Smooth muscle cell (in vitro differentiated cells): Measurements from ENCODE around the gene TLE3. TPM values are rescaled to one million over a fixed set of nuclear protein-coding genes. Genes with fewer than 3 reads are reported as not detected.

ENCODE experiments used
- DNase-seq: peaks from one replicate; lab custom pipeline; 2025; ENCODE audit not compliant: unreplicated experiment; lab: John Stamatoyannopoulos, UW
- H2AFZ ChIP-seq: fragments of 200-600 bp; sonication (generic); 2 replicates; pipeline ENCODE4 v1.6.0; 2016; ENCODE audit warnings: antibody characterized with exemption, low read depth, mild to moderate bottlenecking
- H3F3A ChIP-seq: fragments of 200-600 bp; sonication (generic); 2 replicates; pipeline ENCODE4 v1.6.0; 2017; ENCODE audit warnings: antibody characterized with exemption, low read depth
- H3K27ac ChIP-seq: fragments of 200-600 bp; sonication (generic); 2 replicates; pipeline ENCODE4 v1.5.1; 2016; ENCODE audit warnings: low read depth, mild to moderate bottlenecking
- H3K27me3 ChIP-seq: fragments of 200-600 bp; sonication (generic); 2 replicates; pipeline ENCODE4 v1.6.1; 2016; ENCODE audit warnings: low read depth, mild to moderate bottlenecking
- H3K36me3 ChIP-seq: fragments of 200-600 bp; sonication (generic); 2 replicates; pipeline ENCODE4 v1.5.1; 2016; ENCODE audit warnings: low read depth
- H3K4me1 ChIP-seq: fragments of 200-600 bp; sonication (generic); 2 replicates; pipeline ENCODE4 v1.5.1; 2016; ENCODE audit warnings: low read depth
- H3K4me2 ChIP-seq: fragments of 200-600 bp; sonication (generic); 2 replicates; pipeline ENCODE4 v1.6.0; 2016; ENCODE audit warnings: mild to moderate bottlenecking
- H3K4me3 ChIP-seq: fragments of 200-600 bp; sonication (generic); 2 replicates; pipeline ENCODE4 v1.5.1; 2016; ENCODE audit warnings: mild to moderate bottlenecking
- H3K79me2 ChIP-seq: fragments of 200-600 bp; sonication (generic); 2 replicates; pipeline ENCODE4 v1.6.0; 2016; ENCODE audit warnings: low read depth, mild to moderate bottlenecking
- H3K9ac ChIP-seq: fragments of 200-600 bp; sonication (generic); 2 replicates; pipeline ENCODE4 v1.6.0; 2016; ENCODE audit warnings: low read depth
- H3K9me3 ChIP-seq: fragments of 200-600 bp; sonication (generic); replicated peaks from 2 replicates; pipeline ENCODE4 v1.5.1; 2016; ENCODE audit warnings: low read depth
- H4K20me1 ChIP-seq: fragments of 200-600 bp; sonication (generic); 2 replicates; pipeline ENCODE4 v1.6.0; 2016; ENCODE audit warnings: low read depth
- WGBS: methylation state at CpG from one replicate; pipeline ENCODE4 v1.1.7; 2016; ENCODE audit warnings: low lambda C conversion rate; 5-methylcytosine and 5-hydroxymethylcytosine counted together
- polyA plus RNA-seq: library from polyadenylated mRNA; unstranded; fragments of >200 nt; fragmentation: Nextera tagmentation; extraction: Ambion mirVana; gene quantifications from 2 replicates; pipeline ENCODE4 v1.2.1, GENCODE V29; 2016
- total RNA-seq: library from RNA; depleted of rRNA; stranded (reverse); fragments of >200 nt; gene quantifications from 2 replicates; pipeline ENCODE4 v1.2.3, GENCODE V29; 2014
- TF ChIP-seq, protein P1 (sequence below): fragments of 200-600 bp; sonication (generic); IDR thresholded peaks from 2 replicates; pipeline ENCODE4 v1.5.1; 2017; ENCODE audit warnings: borderline replicate concordance, mild to moderate bottlenecking, antibody characterized with exemption; ENCODE audit not compliant: insufficient read depth, poor library complexity, severe bottlenecking

TLE3 gene
- total and polyA plus RNA-seq, 2 experiments from 2014 or later = 50.9 to 53.2 TPM

DNA sequence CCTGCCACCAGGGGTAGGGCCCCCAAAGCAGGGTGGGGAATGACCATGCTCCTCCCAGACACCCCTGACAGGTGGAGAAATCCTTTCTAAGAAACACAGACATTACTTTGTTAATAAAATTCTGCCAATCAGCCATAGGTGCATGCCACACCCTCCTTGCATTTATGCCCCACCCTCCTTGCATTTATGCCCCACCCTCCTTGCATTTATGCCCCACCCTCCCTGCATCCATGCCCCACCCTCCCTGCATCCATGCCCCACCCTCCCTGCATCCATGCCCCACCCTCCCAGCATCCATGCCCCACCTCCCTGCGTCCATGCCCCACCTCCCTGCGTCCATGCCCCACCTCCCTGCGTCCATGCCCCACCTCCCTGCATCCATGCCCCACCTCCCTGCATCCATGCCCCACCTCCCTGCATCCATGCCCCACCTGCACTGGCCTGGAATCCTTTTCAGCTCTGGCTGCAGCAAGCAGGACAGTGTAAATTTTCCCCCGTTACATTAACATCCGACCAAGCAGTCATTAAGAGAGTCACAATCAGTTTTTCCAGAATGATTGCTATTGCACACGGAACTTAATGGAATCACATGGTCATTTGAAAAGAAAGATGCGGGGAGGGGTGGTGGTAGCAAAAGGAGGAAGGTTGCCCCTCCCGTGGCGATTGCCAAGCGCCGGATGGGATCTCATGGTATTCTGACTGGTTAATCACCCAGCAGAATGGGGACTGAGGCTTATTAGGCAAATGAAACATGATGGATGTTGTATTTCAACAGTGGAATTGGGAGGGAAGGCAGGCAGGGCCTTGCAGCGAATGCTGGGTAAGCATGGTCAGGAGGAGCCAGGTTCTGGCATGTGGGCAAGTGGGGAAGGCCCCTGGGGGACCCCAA, 91.2 kb downstream of the TLE3 start:
- no peaks in the 10 kb centered on the region for H3K36me3 ChIP-seq
- TF ChIP-seq, protein P1, sequence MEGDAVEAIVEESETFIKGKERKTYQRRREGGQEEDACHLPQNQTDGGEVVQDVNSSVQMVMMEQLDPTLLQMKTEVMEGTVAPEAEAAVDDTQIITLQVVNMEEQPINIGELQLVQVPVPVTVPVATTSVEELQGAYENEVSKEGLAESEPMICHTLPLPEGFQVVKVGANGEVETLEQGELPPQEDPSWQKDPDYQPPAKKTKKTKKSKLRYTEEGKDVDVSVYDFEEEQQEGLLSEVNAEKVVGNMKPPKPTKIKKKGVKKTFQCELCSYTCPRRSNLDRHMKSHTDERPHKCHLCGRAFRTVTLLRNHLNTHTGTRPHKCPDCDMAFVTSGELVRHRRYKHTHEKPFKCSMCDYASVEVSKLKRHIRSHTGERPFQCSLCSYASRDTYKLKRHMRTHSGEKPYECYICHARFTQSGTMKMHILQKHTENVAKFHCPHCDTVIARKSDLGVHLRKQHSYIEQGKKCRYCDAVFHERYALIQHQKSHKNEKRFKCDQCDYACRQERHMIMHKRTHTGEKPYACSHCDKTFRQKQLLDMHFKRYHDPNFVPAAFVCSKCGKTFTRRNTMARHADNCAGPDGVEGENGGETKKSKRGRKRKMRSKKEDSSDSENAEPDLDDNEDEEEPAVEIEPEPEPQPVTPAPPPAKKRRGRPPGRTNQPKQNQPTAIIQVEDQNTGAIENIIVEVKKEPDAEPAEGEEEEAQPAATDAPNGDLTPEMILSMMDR = no peak
- no peak overlapping the region for H3K4me2 ChIP-seq
- no peak for DNase-seq
- no peak overlapping the region for H3K4me3 ChIP-seq
- no peak overlapping the region for H3K27ac ChIP-seq
- H4K20me1 ChIP-seq = no peaks in the 10 kb centered on the region
- H3K4me1 ChIP-seq = no peaks in the 10 kb centered on the region
- no peak overlapping the region for H3K9ac ChIP-seq
- H3F3A ChIP-seq = no peaks in the 10 kb centered on the region
- H3K27me3 ChIP-seq = no peaks in the 10 kb centered on the region
- no peak overlapping the region for H2AFZ ChIP-seq
- 90% methylated on average over 12 of the region's 12 CpGs for WGBS
- no peaks in the 10 kb centered on the region for H3K79me2 ChIP-seq
- peaks cover 4% of the 10 kb centered on the region for H3K9me3 ChIP-seq

DNA sequence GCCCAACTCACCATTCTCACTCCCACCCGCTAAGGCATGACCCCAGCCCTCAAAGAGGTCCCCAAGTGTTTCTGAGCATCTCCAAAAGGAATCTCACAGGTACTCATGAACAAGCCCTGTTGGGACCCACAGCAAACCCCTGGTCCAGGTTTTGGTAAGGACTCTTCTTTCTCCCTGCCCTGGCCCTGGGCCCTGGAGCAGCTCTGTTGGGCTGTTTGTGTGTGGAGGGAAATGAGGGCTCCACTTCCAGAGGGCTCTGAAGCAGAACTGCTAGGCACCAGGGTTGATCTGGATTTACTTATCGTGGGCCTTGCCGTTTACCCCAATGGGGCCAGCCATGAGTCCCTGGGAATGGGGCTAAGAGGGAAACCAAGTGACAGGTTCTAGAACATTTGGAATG, 92.9 kb downstream of the TLE3 start:
- Histone ChIP-seq H3K4me3 (no peak overlapping the region), H4K20me1 (no peaks in the 10 kb centered on the region), H3K4me2 (no peak overlapping the region), H3K9me3 (peaks cover 4% of the 10 kb centered on the region), H3F3A (no peaks in the 10 kb centered on the region), H3K27ac (no peak overlapping the region), H3K36me3 (no peaks in the 10 kb centered on the region), H3K9ac (no peak overlapping the region), H3K27me3 (no peaks in the 10 kb centered on the region), H2AFZ (no peak overlapping the region), H3K4me1 (no peaks in the 10 kb centered on the region), H3K79me2 (no peaks in the 10 kb centered on the region)
- DNase-seq = no peak
- TF ChIP-seq, protein P1 = no peak
- 97% methylated on average over 3 of the region's 3 CpGs for WGBS

DNA sequence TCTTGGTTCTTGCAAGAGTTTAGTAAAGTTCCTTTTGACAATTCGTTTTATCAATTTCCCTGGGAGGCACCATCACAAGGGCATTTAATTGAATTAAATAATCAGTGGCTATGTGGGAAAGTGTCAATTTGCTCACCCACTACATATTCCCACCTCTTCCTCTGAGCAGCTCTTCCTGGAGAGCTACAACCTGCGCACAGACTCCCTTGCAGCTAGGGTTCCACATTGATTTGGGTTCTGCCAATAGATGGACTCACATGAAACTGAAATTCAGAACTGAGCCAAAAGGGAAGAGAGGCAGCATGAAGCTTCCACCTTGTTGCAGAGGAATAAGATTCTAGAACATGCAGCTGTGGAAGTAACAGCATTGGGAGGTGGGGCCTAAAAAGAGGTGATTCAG, 94.8 kb downstream of the TLE3 start:
- Histone ChIP-seq H2AFZ (no peak overlapping the region), H3K4me3 (no peak overlapping the region), H3K4me2 (no peak overlapping the region), H4K20me1 (no peaks in the 10 kb centered on the region), H3K27me3 (no peaks in the 10 kb centered on the region), H3K27ac (no peak overlapping the region), H3K9me3 (peaks cover 4% of the 10 kb centered on the region), H3K4me1 (no peaks in the 10 kb centered on the region), H3F3A (no peaks in the 10 kb centered on the region), H3K79me2 (no peaks in the 10 kb centered on the region), H3K9ac (no peak overlapping the region), H3K36me3 (no peaks in the 10 kb centered on the region)
- TF ChIP-seq, protein P1 = no peak
- whole genome bisulfite sequencing = 98% methylated on average over 2 of the region's 2 CpGs
- no peak for DNase-seq

DNA sequence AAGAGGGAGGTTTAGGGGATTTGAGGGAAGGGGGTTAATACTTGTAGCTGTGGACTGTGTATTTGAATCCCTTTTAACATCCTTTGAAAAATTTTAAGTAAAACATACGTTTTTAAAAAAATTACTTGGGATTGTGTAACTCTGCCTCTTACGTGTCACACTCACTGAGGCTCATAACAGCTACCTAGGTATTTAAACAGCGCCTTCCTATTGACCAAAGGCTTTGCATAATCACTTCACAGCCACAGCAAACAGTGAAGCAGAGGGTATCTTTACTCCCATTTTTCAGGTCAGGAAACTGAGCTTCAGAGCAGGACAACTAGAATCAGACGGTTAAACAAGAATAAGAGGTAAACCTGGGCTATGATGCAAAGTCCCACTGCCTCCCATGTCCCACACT, 95.9 kb downstream of the TLE3 start:
- H4K20me1 ChIP-seq = no peaks in the 10 kb centered on the region
- H3K27ac ChIP-seq = no peak overlapping the region
- TF ChIP-seq, protein P1 = no peak
- no peak overlapping the region for H3K4me2 ChIP-seq
- no peak for DNase-seq
- H3K9me3 ChIP-seq = peaks cover 4% of the 10 kb centered on the region
- no peak overlapping the region for H2AFZ ChIP-seq
- H3F3A ChIP-seq = no peaks in the 10 kb centered on the region
- no peaks in the 10 kb centered on the region for H3K27me3 ChIP-seq
- H3K9ac ChIP-seq = no peak overlapping the region
- no peak overlapping the region for H3K4me3 ChIP-seq
- H3K36me3 ChIP-seq = no peaks in the 10 kb centered on the region
- H3K79me2 ChIP-seq = no peaks in the 10 kb centered on the region
- WGBS = 78% methylated on average over 4 of the region's 4 CpGs
- no peaks in the 10 kb centered on the region for H3K4me1 ChIP-seq
